HepG2 (cell line): ENCODE results near the gene PCBP2. TPM values are rescaled to one million over a fixed set of nuclear protein-coding genes. Genes with fewer than 3 reads are reported as not detected.

Source experiments
- CENPX ChIP-seq: sonication (generic); formaldehyde crosslinking; IDR thresholded peaks from 2 replicates; pipeline ENCODE4 v1.9.0; 2021; ENCODE audit warnings: mild to moderate bottlenecking, missing genetic modification reagents, moderate library complexity
- HCFC1 ChIP-seq: fragments of 150-350 bp; IDR thresholded peaks from 2 replicates; pipeline ENCODE4 v1.6.1; 2014; ENCODE audit warnings: low read depth, low read length
- KLF13 ChIP-seq: sonication (generic); formaldehyde crosslinking; IDR thresholded peaks from 2 replicates; pipeline ENCODE4 v1.4.0; 2020; ENCODE audit warnings: mild to moderate bottlenecking, missing genetic modification reagents
- KLF16 ChIP-seq, 2 experiments: sonication (generic) in 1 of 2; formaldehyde crosslinking in 1 of 2; IDR thresholded peaks; 2 replicates each; pipeline versions ENCODE4 v1.6.1 to v1.8.0; 2016 to 2023; ENCODE audit warnings: missing genetic modification reagents in 2 of 2, missing compliant biosample characterization in 1 of 2
- NR3C1 ChIP-seq: sonication (generic); formaldehyde crosslinking; IDR thresholded peaks from 2 replicates; pipeline ENCODE4 v1.4.0; 2020; ENCODE audit warnings: missing genetic modification reagents
- PHF5A ChIP-seq: IDR thresholded peaks from one replicate; pipeline ENCODE4 v1.6.1; 2018; ENCODE audit warnings: low read depth, missing genetic modification reagents; ENCODE audit not compliant: unreplicated experiment
- SALL1 ChIP-seq: sonication (generic); formaldehyde crosslinking; IDR thresholded peaks from 2 replicates; pipeline ENCODE4 v1.8.0; 2022; ENCODE audit warnings: mild to moderate bottlenecking, missing genetic modification reagents
- TBP ChIP-seq: sonication (generic); formaldehyde crosslinking; IDR thresholded peaks from 2 replicates; pipeline ENCODE4 v1.5.0; 2020; ENCODE audit warnings: missing genetic modification reagents
- ZNF136 ChIP-seq: sonication (generic); formaldehyde crosslinking; IDR thresholded peaks from 2 replicates; pipeline ENCODE4 v1.8.1; 2022; ENCODE audit warnings: low read depth, mild to moderate bottlenecking, moderate library complexity, missing genetic modification reagents
- ZNF180 ChIP-seq: sonication (generic); formaldehyde crosslinking; IDR thresholded peaks from 2 replicates; pipeline ENCODE4 v1.4.0; 2020; ENCODE audit warnings: low read depth, missing genetic modification reagents, borderline replicate concordance
- ZNF33A ChIP-seq: sonication (generic); formaldehyde crosslinking; IDR thresholded peaks from 2 replicates; pipeline ENCODE4 v1.5.1; 2020; ENCODE audit warnings: missing genetic modification reagents, mild to moderate bottlenecking, moderate library complexity, borderline replicate concordance
- ZNF567 ChIP-seq: sonication (generic); formaldehyde crosslinking; IDR thresholded peaks from 2 replicates; pipeline ENCODE4 v1.8.1; 2023; ENCODE audit warnings: mild to moderate bottlenecking, missing genetic modification reagents, borderline replicate concordance
- ZNF782 ChIP-seq: sonication (generic); formaldehyde crosslinking; IDR thresholded peaks from 2 replicates; pipeline ENCODE4 v1.4.0; 2020; ENCODE audit warnings: missing genetic modification reagents, mild to moderate bottlenecking, borderline replicate concordance
- ZNF878 ChIP-seq: sonication (generic); formaldehyde crosslinking; IDR thresholded peaks from 2 replicates; pipeline ENCODE4 v1.8.1; 2023; ENCODE audit warnings: mild to moderate bottlenecking, missing genetic modification reagents, moderate library complexity
- polyA plus RNA-seq, 8 experiments: library from polyadenylated mRNA; depleted of rRNA in 3 of 8; stranded (reverse) in 7 of 8; unstranded in 1 of 8; fragments of >200 nt; fragmentation: Illumina TruSeq in 4 of 8; extraction: Trizol in 4 of 8; gene quantifications; 2 replicates each; pipeline versions ENCODE4 v1.2.1 to v1.2.3, GENCODE V29; 2011 to 2016; ENCODE audit warnings: low read depth in 4 of 8, missing spikeins in 1 of 8, mixed read lengths in 1 of 8; ENCODE audit not compliant: insufficient read depth in 1 of 8
- total RNA-seq, 5 experiments: library from RNA; depleted of rRNA; stranded (reverse); fragments of >200 nt; fragmentation: Illumina TruSeq; extraction: Trizol; gene quantifications; 2 replicates each; pipeline ENCODE4 v1.2.3, GENCODE V29; 2016; ENCODE audit warnings: low read depth in 1 of 5
- TF ChIP-seq, protein P1 (sequence below): sonication (generic); formaldehyde crosslinking; IDR thresholded peaks from 2 replicates; pipeline ENCODE4 v1.4.0; 2020; ENCODE audit warnings: missing genetic modification reagents, low read depth, mild to moderate bottlenecking, borderline replicate concordance
- TF ChIP-seq, protein P2 (sequence below): sonication (generic); formaldehyde crosslinking; IDR thresholded peaks from 2 replicates; pipeline ENCODE4 v1.4.0; 2020; ENCODE audit warnings: missing genetic modification reagents
- TF ChIP-seq, protein P3 (sequence below): sonication (generic); formaldehyde crosslinking; IDR thresholded peaks from 2 replicates; pipeline ENCODE4 v1.5.0; 2020; ENCODE audit warnings: mild to moderate bottlenecking, missing genetic modification reagents
- TF ChIP-seq, protein P4 (sequence below): sonication (generic); formaldehyde crosslinking; IDR thresholded peaks from 2 replicates; pipeline ENCODE4 v1.4.0; 2020; ENCODE audit warnings: missing genetic modification reagents, borderline replicate concordance
- TF ChIP-seq, protein P5 (sequence below): IDR thresholded peaks from 2 replicates; pipeline ENCODE4 v1.6.1; 2016; ENCODE audit warnings: control low read depth

PCBP2 gene
- total and polyA plus RNA-seq, 2 of the 13 experiments (the other 11 are each of a cell fraction or from before 2014, with no cell fraction given), result 154 to 345 TPM

DNA sequence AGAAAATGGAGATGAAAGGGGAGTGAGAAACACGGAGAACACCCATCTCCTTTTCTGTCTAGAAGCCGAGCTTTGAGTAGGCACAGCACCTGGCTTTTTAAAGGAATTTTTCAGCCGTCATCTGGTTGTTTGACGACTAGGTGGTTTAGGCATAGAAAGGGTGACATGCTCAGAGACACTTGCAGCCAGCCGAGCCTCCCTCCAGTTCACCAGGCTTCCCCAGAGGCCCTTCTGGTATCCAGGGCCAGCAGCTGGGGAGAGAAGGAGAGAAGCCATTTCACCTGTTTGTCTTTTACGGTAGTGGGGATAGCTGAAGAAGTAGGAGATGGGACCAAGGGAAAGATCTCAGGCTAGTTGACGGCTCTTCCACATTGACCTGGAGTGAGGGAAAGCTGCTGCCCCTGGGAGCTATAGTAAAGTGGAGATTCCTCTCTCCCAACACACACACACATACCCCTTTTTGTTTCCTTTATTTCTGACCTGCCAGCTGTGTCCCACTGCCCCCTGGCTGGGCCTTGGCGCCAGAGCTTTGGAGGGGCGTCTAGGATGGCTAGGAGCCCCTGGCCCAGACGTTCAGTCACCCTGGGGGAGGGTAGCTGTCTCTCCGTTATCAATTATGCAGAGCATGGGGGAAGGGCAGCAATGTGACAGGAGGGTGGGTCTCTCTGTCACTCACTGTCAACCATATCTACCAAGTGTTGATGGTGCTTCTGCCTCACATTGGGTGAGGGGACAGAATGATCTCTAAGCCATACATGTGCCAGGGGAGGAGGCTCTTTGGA is 41.9 kb downstream of the PCBP2 start (continued):
- TF ChIP-seq, protein P1, sequence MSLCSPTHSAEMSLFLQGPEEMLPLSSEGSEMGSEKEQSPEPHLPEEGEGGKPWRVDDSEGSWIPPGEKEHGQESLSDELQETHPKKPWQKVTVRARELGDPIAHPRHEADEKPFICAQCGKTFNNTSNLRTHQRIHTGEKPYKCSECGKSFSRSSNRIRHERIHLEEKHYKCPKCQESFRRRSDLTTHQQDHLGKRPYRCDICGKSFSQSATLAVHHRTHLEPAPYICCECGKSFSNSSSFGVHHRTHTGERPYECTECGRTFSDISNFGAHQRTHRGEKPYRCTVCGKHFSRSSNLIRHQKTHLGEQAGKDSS (CRISPR knock-in tag), result no peak
- no peak for TF ChIP-seq ZNF33A
- 0 out of 2 replicates have a peak, but pooled peaks have one; percentile 8 for TF ChIP-seq HCFC1
- no peak for TF ChIP-seq ZNF180 (CRISPR knock-in tag)
- no peak for TF ChIP-seq ZNF878 (CRISPR knock-in tag)
- TF ChIP-seq ZNF567 (CRISPR knock-in tag), result no peak
- no peak for TF ChIP-seq PHF5A (CRISPR knock-in tag)
- no peak for TF ChIP-seq CENPX (CRISPR knock-in tag)
- TF ChIP-seq, protein P2, sequence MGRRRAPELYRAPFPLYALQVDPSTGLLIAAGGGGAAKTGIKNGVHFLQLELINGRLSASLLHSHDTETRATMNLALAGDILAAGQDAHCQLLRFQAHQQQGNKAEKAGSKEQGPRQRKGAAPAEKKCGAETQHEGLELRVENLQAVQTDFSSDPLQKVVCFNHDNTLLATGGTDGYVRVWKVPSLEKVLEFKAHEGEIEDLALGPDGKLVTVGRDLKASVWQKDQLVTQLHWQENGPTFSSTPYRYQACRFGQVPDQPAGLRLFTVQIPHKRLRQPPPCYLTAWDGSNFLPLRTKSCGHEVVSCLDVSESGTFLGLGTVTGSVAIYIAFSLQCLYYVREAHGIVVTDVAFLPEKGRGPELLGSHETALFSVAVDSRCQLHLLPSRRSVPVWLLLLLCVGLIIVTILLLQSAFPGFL, result no peak
- no peak for TF ChIP-seq KLF13
- TF ChIP-seq TBP, result no peak
- TF ChIP-seq, protein P3, sequence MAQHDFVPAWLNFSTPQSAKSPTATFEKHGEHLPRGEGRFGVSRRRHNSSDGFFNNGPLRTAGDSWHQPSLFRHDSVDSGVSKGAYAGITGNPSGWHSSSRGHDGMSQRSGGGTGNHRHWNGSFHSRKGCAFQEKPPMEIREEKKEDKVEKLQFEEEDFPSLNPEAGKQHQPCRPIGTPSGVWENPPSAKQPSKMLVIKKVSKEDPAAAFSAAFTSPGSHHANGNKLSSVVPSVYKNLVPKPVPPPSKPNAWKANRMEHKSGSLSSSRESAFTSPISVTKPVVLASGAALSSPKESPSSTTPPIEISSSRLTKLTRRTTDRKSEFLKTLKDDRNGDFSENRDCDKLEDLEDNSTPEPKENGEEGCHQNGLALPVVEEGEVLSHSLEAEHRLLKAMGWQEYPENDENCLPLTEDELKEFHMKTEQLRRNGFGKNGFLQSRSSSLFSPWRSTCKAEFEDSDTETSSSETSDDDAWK (CRISPR knock-in tag), result no peak
- TF ChIP-seq NR3C1 (CRISPR knock-in tag), result no peak
- no peak for TF ChIP-seq SALL1 (CRISPR knock-in tag)
- TF ChIP-seq KLF16 (CRISPR knock-in tag; IDR thresholded peaks at IDR 0.05), result 0 out of 4 replicates have a peak, but pooled peaks of 1 of the 2 experiments have one; percentile 18
- TF ChIP-seq, protein P4, sequence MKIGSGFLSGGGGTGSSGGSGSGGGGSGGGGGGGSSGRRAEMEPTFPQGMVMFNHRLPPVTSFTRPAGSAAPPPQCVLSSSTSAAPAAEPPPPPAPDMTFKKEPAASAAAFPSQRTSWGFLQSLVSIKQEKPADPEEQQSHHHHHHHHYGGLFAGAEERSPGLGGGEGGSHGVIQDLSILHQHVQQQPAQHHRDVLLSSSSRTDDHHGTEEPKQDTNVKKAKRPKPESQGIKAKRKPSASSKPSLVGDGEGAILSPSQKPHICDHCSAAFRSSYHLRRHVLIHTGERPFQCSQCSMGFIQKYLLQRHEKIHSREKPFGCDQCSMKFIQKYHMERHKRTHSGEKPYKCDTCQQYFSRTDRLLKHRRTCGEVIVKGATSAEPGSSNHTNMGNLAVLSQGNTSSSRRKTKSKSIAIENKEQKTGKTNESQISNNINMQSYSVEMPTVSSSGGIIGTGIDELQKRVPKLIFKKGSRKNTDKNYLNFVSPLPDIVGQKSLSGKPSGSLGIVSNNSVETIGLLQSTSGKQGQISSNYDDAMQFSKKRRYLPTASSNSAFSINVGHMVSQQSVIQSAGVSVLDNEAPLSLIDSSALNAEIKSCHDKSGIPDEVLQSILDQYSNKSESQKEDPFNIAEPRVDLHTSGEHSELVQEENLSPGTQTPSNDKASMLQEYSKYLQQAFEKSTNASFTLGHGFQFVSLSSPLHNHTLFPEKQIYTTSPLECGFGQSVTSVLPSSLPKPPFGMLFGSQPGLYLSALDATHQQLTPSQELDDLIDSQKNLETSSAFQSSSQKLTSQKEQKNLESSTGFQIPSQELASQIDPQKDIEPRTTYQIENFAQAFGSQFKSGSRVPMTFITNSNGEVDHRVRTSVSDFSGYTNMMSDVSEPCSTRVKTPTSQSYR (CRISPR knock-in tag), result peak; percentile 78
- no peak for TF ChIP-seq ZNF782 (CRISPR knock-in tag)
- TF ChIP-seq, protein P5, sequence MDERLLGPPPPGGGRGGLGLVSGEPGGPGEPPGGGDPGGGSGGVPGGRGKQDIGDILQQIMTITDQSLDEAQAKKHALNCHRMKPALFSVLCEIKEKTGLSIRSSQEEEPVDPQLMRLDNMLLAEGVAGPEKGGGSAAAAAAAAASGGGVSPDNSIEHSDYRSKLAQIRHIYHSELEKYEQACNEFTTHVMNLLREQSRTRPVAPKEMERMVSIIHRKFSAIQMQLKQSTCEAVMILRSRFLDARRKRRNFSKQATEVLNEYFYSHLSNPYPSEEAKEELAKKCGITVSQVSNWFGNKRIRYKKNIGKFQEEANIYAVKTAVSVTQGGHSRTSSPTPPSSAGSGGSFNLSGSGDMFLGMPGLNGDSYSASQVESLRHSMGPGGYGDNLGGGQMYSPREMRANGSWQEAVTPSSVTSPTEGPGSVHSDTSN (CRISPR knock-in tag), result peak; percentile 51; the same call in 1 of the 2 replicates
- TF ChIP-seq ZNF136 (CRISPR knock-in tag), result no peak
